ENCODE measurements around the gene GALNT5.
"Not testable (repeated sequence)": the region's sequence is repeated elsewhere in the genome, so short reads cannot be mapped to it uniquely, and the experiment has no call there.

The GALNT5 gene

DNA sequence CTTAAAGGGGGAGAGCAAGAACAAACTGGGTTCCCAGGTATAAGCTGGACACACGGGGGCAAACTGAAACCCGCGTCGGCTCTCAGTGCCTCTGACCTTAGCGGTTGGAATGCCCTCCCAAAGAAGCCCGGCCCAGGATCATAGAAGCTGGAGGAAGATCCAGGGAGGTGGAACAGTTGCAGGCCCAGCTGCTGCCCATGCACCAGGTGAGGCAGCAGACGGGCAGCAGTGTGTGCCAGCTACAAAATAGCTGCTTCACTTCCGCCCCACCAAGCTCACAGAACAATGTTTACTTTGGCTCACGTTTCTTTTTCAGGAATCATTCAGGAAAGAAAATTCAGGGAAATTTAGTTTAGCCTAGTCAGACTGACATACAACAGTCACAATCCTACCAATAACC is 72.0 kb downstream of the GALNT5 start:
- DNase-seq: peak; percentile 65

DNA sequence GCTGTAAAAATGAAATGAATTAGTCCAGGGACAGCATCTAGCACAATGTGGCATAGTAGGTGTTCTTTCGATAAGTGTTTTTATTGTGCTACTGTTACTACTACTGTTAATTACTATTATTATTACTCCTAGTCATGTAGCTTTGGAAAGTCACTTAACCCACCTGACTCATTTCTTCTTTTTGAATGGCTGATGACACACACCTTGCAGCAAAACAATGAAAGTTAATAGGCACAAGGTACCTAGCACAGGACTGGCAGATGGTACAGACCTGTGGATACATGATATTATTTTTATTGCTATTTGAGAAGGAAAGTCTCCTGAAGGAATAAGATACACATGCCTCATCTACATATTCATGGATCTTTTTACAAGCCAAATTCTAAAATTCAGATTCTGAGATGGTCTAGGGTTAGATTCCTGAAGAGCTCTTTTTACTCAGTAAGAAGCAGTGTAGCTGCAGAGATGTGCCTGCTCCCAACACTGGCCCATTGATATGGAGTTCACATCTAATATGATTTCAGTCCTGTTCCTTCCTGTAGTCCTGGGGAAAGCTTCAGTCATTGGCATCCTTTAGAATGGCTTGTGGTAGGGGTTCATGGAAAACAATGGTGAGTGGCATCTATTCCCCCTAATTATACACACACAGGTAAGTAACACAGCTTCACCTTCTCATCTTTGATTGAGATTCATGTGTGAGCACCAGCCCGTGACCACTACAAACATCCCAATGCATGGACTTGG is 76.0 kb downstream of the GALNT5 start:
- no peak for DNase-seq

DNA sequence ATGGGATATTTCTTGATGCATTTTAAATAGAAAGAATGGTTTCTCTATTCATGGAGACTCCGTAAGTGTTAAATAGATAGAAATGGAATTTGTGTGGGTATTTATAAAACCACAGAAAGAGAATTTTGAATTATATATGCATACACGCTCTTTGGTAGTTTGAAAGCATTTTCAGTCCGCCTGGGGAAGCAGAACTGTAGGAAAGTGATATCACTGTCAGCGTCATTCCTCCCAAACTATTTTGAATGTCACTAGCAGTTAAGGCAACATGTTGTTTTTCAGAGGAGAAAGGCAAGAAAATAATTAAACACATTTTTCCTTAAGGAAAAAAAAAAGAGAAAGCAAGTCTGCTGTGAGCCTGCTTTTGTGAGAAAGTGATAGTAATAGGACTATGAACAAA is 76.8 kb downstream of the GALNT5 start:
- DNase-seq: no peak

DNA sequence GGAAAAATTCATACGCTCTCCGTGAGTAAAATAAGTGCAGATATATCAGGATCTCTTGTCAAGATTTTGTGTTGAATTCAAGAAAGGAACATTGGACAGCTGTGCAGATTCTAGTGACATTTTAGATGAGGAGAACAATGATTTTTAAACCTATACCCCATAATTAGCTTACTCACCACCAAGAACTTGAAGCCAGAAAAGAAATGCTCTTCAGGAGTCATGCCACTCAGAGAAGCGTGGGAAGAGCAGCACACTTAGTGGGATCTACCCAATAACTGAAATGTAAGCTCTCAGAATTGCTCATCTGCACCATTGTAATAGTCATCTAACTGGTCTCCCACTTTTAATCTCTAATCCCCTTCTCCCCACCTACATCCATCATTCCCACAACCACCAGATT is 77.3 kb downstream of the GALNT5 start:
- DNase-seq: no peak

DNA sequence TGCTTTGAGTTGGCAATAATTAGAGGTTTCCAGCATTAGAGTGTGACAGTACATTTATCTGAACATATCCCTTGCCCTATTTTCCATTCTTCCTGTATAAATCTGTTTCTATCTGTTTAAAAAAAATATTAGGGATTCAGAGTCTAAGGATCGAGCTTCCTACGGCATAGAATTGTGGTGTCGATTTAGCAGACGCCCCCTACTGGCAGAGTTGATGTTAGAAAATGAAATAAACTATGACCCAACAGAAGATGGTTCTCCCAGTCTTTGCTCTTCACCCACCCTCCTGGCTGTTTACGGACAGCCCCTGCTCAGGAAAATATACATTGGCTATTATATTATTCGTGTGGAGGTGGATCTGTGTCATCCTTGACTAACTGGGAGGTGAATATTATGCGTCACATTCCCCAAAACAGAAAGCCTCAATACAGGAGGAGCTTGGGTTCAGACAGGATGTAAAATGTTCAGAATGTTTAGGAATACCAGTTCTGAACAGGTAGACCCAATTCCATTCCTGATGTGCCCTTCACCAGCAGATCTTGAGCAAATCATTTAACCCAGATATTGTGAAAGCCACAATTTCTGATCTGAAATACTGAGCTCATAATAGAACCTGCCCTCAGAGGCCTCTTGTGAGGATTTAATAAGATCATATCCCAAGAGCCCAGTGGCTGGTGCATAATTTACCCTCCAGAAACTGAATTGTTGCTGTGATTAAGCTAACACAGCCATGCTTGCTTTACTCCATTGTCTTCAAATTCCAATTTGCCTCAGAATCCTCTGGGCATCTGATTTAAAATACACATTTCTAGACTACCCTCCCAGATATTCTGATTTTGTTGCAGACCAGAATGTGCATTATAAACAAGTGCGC is 78.9 kb downstream of the GALNT5 start:
- DNase-seq: peak; percentile 48

DNA sequence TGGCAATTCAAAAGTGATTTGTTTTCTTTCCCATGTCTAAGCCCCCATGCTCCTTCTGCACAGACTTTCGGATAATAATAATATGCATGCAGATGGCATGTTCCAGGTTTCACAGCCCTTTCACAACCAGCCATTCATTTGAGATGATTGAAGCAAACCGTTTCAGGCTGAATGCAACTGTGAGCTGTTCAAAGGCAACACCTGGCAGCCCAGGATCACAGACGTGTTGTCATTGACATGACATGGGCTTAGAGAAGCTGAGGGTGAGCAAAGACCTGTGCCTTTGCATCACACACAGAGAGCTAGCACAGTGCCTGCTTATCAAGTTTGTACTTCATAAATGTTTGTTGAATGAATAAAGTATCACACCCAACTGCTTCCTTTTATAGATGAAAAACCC is 80.5 kb downstream of the GALNT5 start:
- DNase-seq: no peak

DNA sequence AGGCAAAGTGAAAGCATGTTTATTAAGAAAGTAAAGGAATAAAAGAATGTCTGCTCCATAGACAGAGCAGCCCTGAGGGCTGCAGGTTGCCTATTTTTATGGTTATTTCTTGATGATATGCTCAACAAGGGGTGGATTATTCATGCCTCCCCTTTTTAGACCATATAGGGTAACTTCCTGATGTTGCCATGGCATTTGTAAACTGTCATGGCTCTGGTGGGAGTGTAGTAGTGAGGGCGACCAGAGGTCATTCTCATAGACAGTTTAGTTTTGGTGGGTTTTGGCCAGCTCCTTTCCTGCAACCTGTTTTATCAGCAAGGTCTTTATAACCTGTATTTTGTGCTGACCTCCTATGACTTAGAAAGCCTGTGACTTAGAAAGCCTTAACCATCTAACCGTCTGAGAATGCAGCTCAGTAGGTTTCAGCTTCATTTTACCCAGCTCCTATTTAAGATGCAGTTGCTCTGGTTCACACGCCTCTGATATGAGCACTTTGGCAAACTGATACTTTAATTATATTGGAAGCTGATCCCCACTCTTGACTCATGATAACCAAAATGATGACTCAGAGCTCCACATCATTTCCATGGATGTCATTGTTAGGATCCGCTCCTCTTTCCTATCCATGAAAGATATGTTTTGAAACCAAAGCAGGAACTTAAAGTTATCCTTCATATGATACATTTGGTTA is 82.6 kb downstream of the GALNT5 start:
- no peak for DNase-seq

DNA sequence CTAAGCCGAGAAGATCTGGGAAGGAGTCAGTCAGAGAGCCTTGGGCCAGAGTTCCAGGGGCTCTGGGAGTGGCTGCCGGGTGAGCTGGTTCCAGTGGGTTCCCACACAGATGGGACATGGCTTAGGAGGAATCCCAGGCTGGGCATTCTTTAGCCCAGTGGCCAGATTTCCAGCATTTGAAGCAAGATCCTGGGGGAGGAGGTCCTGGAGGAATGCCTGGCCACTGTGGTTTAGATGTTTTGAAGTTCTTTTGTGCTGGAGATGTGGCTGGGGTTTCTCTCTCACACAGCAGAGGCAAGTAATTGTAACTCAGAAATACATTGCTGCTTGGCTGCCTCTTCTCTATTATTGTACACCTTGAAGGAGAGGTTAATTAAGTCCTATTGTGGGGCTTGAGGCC is 83.9 kb downstream of the GALNT5 start:
- DNase-seq: not testable (repeated sequence)

DNA sequence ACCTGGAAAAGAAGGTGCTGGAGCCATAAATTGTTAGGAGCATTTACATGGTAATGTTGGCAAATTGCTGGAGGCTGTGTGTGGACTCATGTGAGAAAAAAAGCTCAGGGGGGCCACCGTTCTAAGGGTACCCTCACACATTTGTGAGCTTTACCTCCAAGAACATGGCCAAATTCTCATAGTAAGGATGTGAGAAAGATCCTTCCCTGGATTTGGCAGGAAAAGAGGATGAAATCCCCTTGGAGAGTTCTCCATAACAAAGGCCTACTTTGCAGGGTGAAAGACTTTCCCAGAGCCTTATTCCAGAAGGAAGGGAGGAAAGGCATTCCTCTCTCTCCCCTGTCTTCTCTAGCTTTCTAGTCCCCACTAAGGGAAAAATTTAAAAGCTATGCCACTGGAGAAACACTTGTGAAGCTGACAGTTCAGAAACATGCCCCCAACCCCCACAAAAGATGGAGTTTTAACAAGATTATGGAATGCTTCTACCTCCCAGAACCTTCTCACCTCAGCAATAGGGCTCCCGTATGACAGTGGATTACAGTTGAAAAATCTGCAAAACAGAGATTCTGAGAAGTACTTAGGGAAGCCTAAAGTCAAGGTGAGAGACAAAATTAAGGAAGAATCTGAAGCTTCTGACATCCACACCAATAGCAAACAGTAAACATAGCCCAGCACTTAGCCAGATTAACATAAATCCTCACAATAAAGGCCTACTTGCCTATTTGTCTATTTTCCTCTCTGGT is 88.3 kb downstream of the GALNT5 start:
- DNase-seq: no peak

DNA sequence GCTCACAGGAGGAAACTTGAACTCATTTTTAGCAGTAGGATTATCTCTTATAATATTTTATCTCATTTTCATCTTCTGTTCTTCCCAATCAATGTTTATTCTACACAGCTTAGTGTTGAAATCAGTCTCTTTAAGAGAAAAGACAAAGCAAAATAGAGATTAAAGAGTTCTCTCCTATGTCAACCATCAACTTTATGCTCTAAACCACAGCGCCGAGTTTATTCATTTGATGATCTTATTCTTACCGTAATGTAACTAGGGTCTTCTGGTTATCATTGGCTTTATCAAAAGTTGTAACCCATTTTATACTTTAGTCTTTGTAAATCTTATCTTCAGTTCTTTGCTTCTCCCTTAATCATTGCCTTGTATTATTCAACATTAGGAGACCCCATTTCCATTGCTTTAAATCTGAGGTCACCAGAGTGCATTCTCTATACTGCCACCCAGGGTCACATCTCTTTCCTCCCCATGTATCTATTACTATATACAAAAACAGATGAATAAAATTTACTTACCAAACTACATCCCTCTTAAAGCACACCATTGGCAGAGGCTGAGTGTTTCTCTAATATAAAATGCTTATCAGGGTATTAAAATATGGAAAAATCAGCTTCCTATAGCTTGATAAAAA is 90.9 kb downstream of the GALNT5 start:
- no peak for DNase-seq

DNA sequence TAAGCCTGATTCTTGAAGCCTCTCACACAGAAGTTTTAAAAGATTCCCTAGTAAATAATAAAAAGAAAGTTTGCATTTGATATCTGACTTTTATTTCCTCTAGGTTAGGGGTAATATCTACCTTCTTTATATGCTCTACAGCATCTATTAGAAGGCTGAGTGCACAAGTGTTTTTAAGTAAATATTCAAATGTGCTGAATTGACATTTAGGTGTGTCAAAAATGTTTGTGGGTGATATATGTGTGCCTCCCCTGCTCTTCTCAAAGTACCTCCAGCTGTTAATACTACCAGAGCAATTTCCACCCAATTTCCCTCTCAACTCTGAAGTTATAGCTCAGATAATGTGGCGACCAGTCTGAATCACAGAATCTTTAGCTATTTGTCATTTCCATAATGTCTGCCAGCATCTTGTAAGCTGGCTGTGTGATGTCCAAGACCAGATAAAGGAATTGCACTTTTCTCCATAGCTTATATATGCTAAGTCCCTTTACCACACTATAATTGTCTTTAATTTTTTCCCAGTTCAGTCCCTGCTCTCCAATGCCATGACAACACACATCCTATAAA is 92.5 kb downstream of the GALNT5 start:
- no peak for DNase-seq

DNA sequence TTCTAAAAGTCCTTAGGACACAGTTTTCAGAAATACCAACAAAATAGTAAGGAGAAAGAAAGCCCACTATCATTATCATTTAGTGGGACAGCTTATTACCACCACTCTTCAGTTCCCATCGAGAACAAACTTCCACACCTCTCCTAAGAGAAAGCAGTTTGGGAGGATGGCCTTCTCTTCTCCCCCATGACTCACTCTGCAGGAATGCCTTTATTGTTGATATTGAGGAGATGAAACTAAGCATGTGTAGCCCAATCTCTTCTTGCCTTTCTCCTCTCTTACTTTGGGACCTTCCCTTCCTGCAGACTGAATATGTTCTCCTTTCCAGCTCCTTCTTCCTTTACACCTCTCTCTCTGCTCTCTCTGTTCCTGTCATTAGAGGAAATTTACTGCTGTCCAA is 98.1 kb downstream of the GALNT5 start:
- no peak for DNase-seq

DNA sequence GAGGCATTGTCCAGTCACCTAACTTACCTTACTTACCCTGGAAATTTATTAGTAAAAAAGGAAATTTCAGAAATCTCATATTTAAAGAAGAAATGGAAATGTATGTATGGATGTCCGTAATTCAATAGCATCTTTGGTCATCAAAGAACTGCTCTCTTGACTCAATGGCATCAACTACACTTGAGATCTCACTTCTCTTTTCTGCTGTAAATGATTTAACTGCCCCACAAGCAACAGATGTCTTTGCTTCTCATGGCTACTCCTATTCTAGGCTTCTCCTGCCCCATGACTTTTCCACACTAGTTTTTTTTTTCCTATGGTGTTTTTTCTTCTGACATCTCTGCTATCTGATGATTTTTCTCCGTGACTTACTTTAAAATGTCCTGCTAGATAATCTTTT is 102.1 kb downstream of the GALNT5 start:
- no peak for DNase-seq

DNA sequence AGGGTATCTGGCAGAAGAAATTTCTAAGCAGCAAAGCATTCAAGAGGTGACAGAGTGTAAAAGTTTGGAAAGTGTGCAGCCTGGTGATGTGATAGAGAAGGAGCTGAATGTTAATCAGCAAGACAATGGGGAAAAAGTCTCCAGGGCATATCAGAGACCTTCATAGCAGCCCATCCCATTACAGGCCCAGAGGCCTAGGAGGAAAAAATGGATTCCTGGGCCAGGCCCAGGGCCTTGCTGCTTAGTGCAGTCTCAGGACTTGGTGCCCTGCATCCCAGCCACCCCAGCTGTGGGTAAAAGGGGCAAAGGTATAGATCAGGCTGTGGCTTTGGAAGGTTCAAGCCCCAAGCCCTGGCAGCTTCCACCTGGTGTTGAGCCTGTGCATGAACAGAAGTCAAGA is 104.0 kb downstream of the GALNT5 start:
- no peak for DNase-seq

DNA sequence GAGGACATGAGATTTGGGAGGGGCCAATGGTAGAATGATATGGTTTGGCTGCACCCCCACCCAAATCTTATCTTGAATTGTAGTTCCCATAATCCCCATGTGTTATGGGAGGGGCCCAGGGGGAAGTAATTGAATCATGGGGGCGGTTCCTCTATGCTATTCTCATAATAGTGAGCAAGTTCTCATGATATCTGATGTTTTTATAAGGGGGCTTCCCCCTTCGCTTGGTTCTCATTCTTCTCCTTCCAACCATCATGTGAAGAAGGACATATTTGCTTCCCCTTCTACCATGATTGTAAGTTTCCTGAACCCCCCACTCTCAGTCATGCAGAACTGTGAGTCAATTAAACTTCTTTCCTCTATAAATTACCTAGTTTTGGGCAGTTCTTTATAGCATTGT is 105.1 kb downstream of the GALNT5 start:
- no peak for DNase-seq

DNA sequence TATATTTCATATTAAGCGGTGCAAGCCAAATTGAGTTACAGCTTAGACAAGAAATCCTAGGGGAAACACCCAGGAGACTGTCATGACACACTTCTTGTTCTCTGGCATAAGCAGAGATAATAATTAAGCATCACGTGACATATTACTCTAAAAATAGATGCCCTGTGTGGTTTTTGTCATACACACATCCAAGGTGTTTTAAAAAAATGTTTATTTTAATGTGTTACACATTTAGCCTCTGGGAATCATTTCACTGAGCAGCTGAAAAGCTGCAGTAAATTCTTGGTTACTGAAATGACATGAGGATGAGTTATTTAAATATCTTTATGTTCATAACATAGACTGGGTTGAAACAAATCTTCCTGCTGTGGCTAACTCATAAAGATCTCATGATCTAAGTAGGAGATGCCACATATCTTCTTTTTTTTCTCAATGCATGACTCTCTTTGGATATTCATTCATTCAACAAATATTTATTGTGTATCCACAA is 106.2 kb downstream of the GALNT5 start:
- no peak for DNase-seq

Measured in NCI-H146 (cell line).